Mammary epithelial cell (primary cell): ENCODE data around the gene HTR4.

Source experiments
- CTCF ChIP-seq, 2 donors: IDR thresholded peaks in 1 of 2; conservative IDR thresholded peaks in 1 of 2; 2 replicates each; pipeline ENCODE4 v1.5.1; 2011 to 2012; ENCODE audit warnings: inconsistent platforms in 2 of 2, low read length in 2 of 2, mild to moderate bottlenecking in 2 of 2, control low read depth in 1 of 2, low read depth in 1 of 2; ENCODE audit not compliant: insufficient read depth in 1 of 2; ENCODE audit errors: extremely low read depth in 1 of 2
- EZH2 ChIP-seq: IDR thresholded peaks from 2 replicates; pipeline ENCODE4 v1.6.1; 2012; ENCODE audit warnings: low read length, inconsistent platforms, borderline replicate concordance

GRCh38 chr5:148615644-148616275 lies 38.6 kb downstream of the HTR4 start:
- TF ChIP-seq CTCF (conservative IDR thresholded peaks at IDR 0.05 in 1 of 2, IDR thresholded peaks at IDR 0.05 in 1 of 2; ENCODE audit: extremely low read depth in 1 of 2, insufficient read depth in 1 of 2, low read depth in 1 of 2, low read length in 2 of 2) (no peak), EZH2 (no peak)
